Measurements from ENCODE around the gene WRAP53.

Gene WRAP53

GRCh38 chr17:7717756-7718350 is 29.6 kb downstream of the WRAP53 start:
- TF ChIP-seq REST (IDR thresholded peaks at IDR 0.05; ENCODE audit: low read depth) = no peak

GRCh38 chr17:7719661-7720060 is 31.4 kb downstream of the WRAP53 start:
- no peak for TF ChIP-seq ZBTB7A (IDR thresholded peaks at IDR 0.05; ENCODE audit: low read depth)

DNA sequence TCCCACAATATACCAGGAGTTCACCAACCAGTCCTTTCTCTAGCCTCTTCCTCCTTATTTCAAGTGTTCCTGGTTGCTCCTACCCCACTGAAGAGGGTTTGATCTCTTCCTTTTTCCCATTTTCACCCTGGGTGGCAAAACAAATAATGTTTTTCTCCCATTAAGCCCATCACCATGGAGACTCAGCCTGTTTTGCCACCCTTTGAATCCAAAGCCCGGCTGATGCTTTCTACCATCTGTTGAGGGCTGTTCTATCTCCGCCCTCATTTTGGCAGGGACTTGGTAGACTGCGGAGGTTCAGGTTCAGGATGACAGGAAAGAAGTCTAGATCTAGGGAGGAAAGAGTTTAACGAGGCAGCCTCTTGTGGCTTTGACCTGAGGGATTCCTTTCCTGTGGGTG is 31.8 kb downstream of the WRAP53 start:
- TF ChIP-seq TEAD4 (IDR thresholded peaks at IDR 0.05) (no peak), RAD21 (IDR thresholded peaks at IDR 0.05; ENCODE audit: low read depth) (no peak), CEBPB (IDR thresholded peaks at IDR 0.05) (no peak), NFIC (IDR thresholded peaks at IDR 0.05) (no peak), ZBTB7A (IDR thresholded peaks at IDR 0.05; ENCODE audit: low read depth) (no peak)

GRCh38 chr17:7721612-7722011 is 33.3 kb downstream of the WRAP53 start:
- TF ChIP-seq CREB1 (IDR thresholded peaks at IDR 0.05; ENCODE audit: low read depth) = no peak
- no peak for TF ChIP-seq REST (IDR thresholded peaks at IDR 0.05; ENCODE audit: low read depth)
- TF ChIP-seq MAX (IDR thresholded peaks at IDR 0.05) = no peak
- TF ChIP-seq TEAD4 (IDR thresholded peaks at IDR 0.05) = no peak
- no peak for TF ChIP-seq RAD21 (IDR thresholded peaks at IDR 0.05; ENCODE audit: low read depth)
- no peak for TF ChIP-seq CEBPB (IDR thresholded peaks at IDR 0.05)
- TF ChIP-seq, protein P1, sequence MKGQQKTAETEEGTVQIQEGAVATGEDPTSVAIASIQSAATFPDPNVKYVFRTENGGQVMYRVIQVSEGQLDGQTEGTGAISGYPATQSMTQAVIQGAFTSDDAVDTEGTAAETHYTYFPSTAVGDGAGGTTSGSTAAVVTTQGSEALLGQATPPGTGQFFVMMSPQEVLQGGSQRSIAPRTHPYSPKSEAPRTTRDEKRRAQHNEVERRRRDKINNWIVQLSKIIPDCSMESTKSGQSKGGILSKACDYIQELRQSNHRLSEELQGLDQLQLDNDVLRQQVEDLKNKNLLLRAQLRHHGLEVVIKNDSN (IDR thresholded peaks at IDR 0.05) = no peak
- TF ChIP-seq ZBTB7A (IDR thresholded peaks at IDR 0.05; ENCODE audit: low read depth) = no peak
- TF ChIP-seq YY1 (IDR thresholded peaks at IDR 0.05; ENCODE audit: low read depth) = no peak
- TF ChIP-seq TCF12 (IDR thresholded peaks at IDR 0.05; ENCODE audit: low read depth) = no peak
- no peak for TF ChIP-seq EP300 (IDR thresholded peaks at IDR 0.05; ENCODE audit: borderline replicate concordance)
- TF ChIP-seq NFIC (IDR thresholded peaks at IDR 0.05) = no peak
- TF ChIP-seq FOXM1 (IDR thresholded peaks at IDR 0.05; ENCODE audit: borderline replicate concordance, low read depth) = no peak
- TF ChIP-seq TAF1 (IDR thresholded peaks at IDR 0.05; ENCODE audit: low read depth) = no peak
- TF ChIP-seq EGR1 (IDR thresholded peaks at IDR 0.05) = no peak

DNA sequence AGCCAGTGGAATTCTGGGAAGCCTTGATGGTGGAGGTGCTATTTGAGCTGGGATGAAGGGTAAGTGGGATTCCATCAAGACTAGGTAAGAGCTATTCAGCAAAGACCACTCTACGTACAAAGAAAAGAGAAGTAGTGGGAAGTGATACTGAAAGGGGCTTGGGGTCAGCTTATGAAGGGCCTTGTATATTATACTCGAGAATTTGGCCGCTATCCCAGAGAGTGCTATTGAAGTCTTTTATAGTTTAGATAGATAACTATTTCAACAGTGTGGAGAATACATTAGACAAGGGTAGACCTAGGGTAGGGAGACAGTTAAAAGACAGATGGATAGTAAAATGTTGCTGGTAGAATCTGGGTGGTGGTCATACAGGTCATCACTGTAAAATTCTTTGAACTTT is 39.6 kb downstream of the WRAP53 start:
- TF ChIP-seq ZBTB7A (IDR thresholded peaks at IDR 0.05; ENCODE audit: low read depth) (no peak), REST (IDR thresholded peaks at IDR 0.05; ENCODE audit: low read depth) (no peak), MAX (IDR thresholded peaks at IDR 0.05) (no peak), FOXM1 (IDR thresholded peaks at IDR 0.05; ENCODE audit: borderline replicate concordance, low read depth) (no peak), CREB1 (IDR thresholded peaks at IDR 0.05; ENCODE audit: low read depth) (no peak), CEBPB (IDR thresholded peaks at IDR 0.05) (no peak), NFIC (IDR thresholded peaks at IDR 0.05) (no peak), TCF12 (IDR thresholded peaks at IDR 0.05; ENCODE audit: low read depth) (no peak), RAD21 (IDR thresholded peaks at IDR 0.05; ENCODE audit: low read depth) (no peak), TEAD4 (IDR thresholded peaks at IDR 0.05) (no peak), TAF1 (IDR thresholded peaks at IDR 0.05; ENCODE audit: low read depth) (no peak), YY1 (IDR thresholded peaks at IDR 0.05; ENCODE audit: low read depth) (no peak), EP300 (IDR thresholded peaks at IDR 0.05; ENCODE audit: borderline replicate concordance) (no peak)
- TF ChIP-seq, protein P1 (IDR thresholded peaks at IDR 0.05) = no peak

All from Ishikawa (cell line).